K562 (cell line): ENCODE data around the gene IL10. TPM values are rescaled to one million over a fixed set of nuclear protein-coding genes. Genes with fewer than 3 reads are reported as not detected.

Experiments
- ATAC-seq: fragments of 200-7000 bp; cut with Tn5 transposase; 3 replicates; pipeline ENCODE4 v1.9.1; 2020; ENCODE audit warnings: moderate library complexity
- BruUV-seq: library from RNA; stranded (reverse); fragments of 400-500 nt; replicated peaks from 2 replicates; lab custom pipeline; 2021; lab: Mats Ljungman, UMichigan
- CTCF ChIA-PET: fragments of 300-600 bp; formaldehyde crosslinking; extraction: SDS; loops from one replicate; lab custom pipeline; 2021; ENCODE audit warnings: low intra/inter-chr PET ratio; lab: Yijun Ruan, JAX
- POLR2A ChIA-PET: fragments of 300-600, 350-650 bp; sonication (Branson Sonifier 250); formaldehyde crosslinking; extraction: SDS; loops from one replicate; lab custom pipeline; 2021; ENCODE audit warnings: antibody characterized with exemption, inconsistent platforms; lab: Yijun Ruan, JAX
- DNase-seq, 4 experiments: peaks; one replicate each; pipeline versions ENCODE4 v3.0.0 to v3.0.0-alpha.2; 2011 to 2018; ENCODE audit warnings: low spot score in 3 of 4, mixed read lengths in 3 of 4; ENCODE audit errors: extremely low read depth in 1 of 4
- FAIRE-seq: peaks from 2 replicates; lab custom pipeline; 2011; peaks lifted over from hg19 to GRCh38; lab: Jason Lieb, UNC
- H2AFZ ChIP-seq: 2 replicates; pipeline ENCODE4 v1.6.0; 2011; ENCODE audit warnings: low read depth, low read length, control low read depth, inconsistent platforms
- H3K27ac ChIP-seq: fragments of 200-600 bp; 3 replicates; pipeline ENCODE4 v1.8.0; 2011; ENCODE audit warnings: low read depth, mild to moderate bottlenecking, control low read depth, inconsistent platforms, low read length, moderate library complexity, mixed read lengths; ENCODE audit errors: extremely low read depth
- H3K27me3 ChIP-seq, 2 experiments: fragments of 300-600 bp in 1 of 2; 2 replicates in 1 of 2; 3 replicates in 1 of 2; pipeline versions ENCODE4 v1.6.0 to v1.8.0; 2011; ENCODE audit warnings: inconsistent platforms in 2 of 2, low read length in 2 of 2, mild to moderate bottlenecking in 1 of 2, mixed read lengths in 1 of 2, moderate library complexity in 1 of 2; ENCODE audit not compliant: control insufficient read depth in 2 of 2, insufficient read depth in 2 of 2
- H3K36me3 ChIP-seq: fragments of 300-600 bp; 3 replicates; pipeline ENCODE4 v1.8.0; 2011; ENCODE audit warnings: mild to moderate bottlenecking, low read length, inconsistent platforms; ENCODE audit not compliant: control insufficient read depth, insufficient read depth
- H3K4me1 ChIP-seq, 2 experiments: fragments of 200-600 bp in 1 of 2; replicated peaks in 1 of 2; 2 replicates in 1 of 2; 3 replicates in 1 of 2; pipeline versions ENCODE4 v1.5.1 to v1.8.0; 2011; ENCODE audit warnings: inconsistent platforms in 2 of 2, low read length in 2 of 2, mild to moderate bottlenecking in 1 of 2, mixed read lengths in 1 of 2, moderate library complexity in 1 of 2; ENCODE audit not compliant: control insufficient read depth in 2 of 2, insufficient read depth in 2 of 2
- H3K4me2 ChIP-seq: 2 replicates; pipeline ENCODE4 v1.6.1; 2011; ENCODE audit warnings: low read length, control low read depth, inconsistent platforms, mixed read lengths; ENCODE audit not compliant: insufficient read depth
- H3K4me3 ChIP-seq: fragments of 200-600 bp; sonication (generic), shearing (Covaris generic); 2 replicates; pipeline ENCODE4 v1.5.1; 2016; ENCODE audit warnings: control low read depth, inconsistent platforms
- H3K79me2 ChIP-seq: fragments of 200-600 bp; 3 replicates; pipeline ENCODE4 v1.8.0; 2011; ENCODE audit warnings: low read length, inconsistent platforms; ENCODE audit not compliant: control insufficient read depth, insufficient read depth
- H3K9ac ChIP-seq, 2 experiments: 2 replicates each; pipeline versions ENCODE4 v1.6.0 to v1.6.1; 2011; ENCODE audit warnings: low read depth in 2 of 2, low read length in 2 of 2, control low read depth in 1 of 2, inconsistent platforms in 1 of 2, mild to moderate bottlenecking in 1 of 2, mixed read lengths in 1 of 2; ENCODE audit not compliant: insufficient read depth in 1 of 2
- H3K9me1 ChIP-seq: one replicate; pipeline ENCODE4 v1.6.0; 2011; ENCODE audit warnings: inconsistent platforms, mild to moderate bottlenecking, low read length, moderate library complexity; ENCODE audit not compliant: control insufficient read depth, insufficient read depth
- H3K9me3 ChIP-seq: replicated peaks from 2 replicates; pipeline ENCODE4 v1.5.1; 2011; ENCODE audit warnings: low read depth, low read length, inconsistent platforms; ENCODE audit not compliant: control insufficient read depth, insufficient read depth
- H4K20me1 ChIP-seq: replicated peaks from 2 replicates; pipeline ENCODE4 v1.6.1; 2011; ENCODE audit warnings: low read length, inconsistent platforms, mixed read lengths; ENCODE audit not compliant: control insufficient read depth, insufficient read depth
- E2F3 ChIP-seq: fragments of 250-450 bp; sonication (Bioruptor Pico); IDR thresholded peaks from 2 replicates; pipeline ENCODE4 v1.4.0; 2020; ENCODE audit warnings: mild to moderate bottlenecking
- KAT8 ChIP-seq: fragments of 450-650 bp; IDR thresholded peaks from 2 replicates; pipeline ENCODE4 v1.6.1; 2016; ENCODE audit warnings: low read depth, mild to moderate bottlenecking
- KLF13 ChIP-seq: fragments of 450-650 bp; IDR thresholded peaks from 2 replicates; pipeline ENCODE4 v1.6.1; 2016; ENCODE audit warnings: missing genetic modification characterization, low read depth, mild to moderate bottlenecking, missing compliant biosample characterization, moderate library complexity, borderline replicate concordance
- ZNF316 ChIP-seq: fragments of 450-650 bp; IDR thresholded peaks from 2 replicates; pipeline ENCODE4 v1.6.1; 2016
- ZNF57 ChIP-seq: fragments of 450-650 bp; formaldehyde crosslinking; IDR thresholded peaks from 2 replicates; pipeline ENCODE4 v1.4.0; 2020; ENCODE audit warnings: mild to moderate bottlenecking, moderate library complexity
- WGBS: fragments of 100-300 bp; shearing (Covaris generic); methylation state at CpG from one replicate; pipeline ENCODE4 v1.1.6; 2016; ENCODE audit warnings: low coverage, mixed read lengths; ENCODE audit not compliant: insufficient coverage; ENCODE audit errors: missing lambda C conversion rate; 5-methylcytosine and 5-hydroxymethylcytosine counted together
- in situ Hi-C: fragments of 300-500 bp; cut with MboI; formaldehyde crosslinking; loops from 4 replicates; pipeline ENCODE4 v1.15.0; 2018; ENCODE audit warnings: inconsistent platforms, mixed read lengths
- intact Hi-C: fragments of 100-400 bp; cut with micrococcal nuclease; formaldehyde crosslinking; loops from 2 replicates; pipeline ENCODE4 v1.14.2; 2022
- polyA plus RNA-seq, 8 experiments: library from polyadenylated mRNA; depleted of rRNA in 4 of 8; stranded (reverse) in 5 of 8; unstranded in 3 of 8; fragments of >200 nt; fragmentation: Nextera tagmentation in 2 of 8; fragmentation: Illumina TruSeq in 1 of 8; extraction: Ambion mirVana in 2 of 8; extraction: Trizol in 1 of 8; gene quantifications; 2 replicates each; pipeline versions ENCODE4 v1.2.1 to v1.2.3, GENCODE V29; 2011 to 2014; ENCODE audit warnings: inconsistent platforms in 1 of 8, missing spikeins in 1 of 8
- total RNA-seq, 7 experiments: library from RNA; depleted of rRNA in 6 of 7; stranded (reverse); fragments of >200 nt in 6 of 7; fragmentation: Illumina TruSeq in 2 of 7; extraction: Trizol in 2 of 7; gene quantifications; 2 replicates each; pipeline versions ENCODE4 v1.2.1 to v1.2.3, GENCODE V29; 2011 to 2021; ENCODE audit warnings: low replicate concordance in 1 of 7
- TF ChIP-seq, protein P1 (sequence below), 3 experiments: fragments of 200-800 bp in 1 of 3; sonication (Bioruptor generic) in 1 of 3; sonication (generic) in 1 of 3; formaldehyde crosslinking in 1 of 3; IDR thresholded peaks; 2 replicates each; pipeline versions ENCODE4 v1.6.1 to v1.8.0; 2016 to 2022; ENCODE audit warnings: mild to moderate bottlenecking in 2 of 3, missing compliant biosample characterization in 2 of 3, missing genetic modification characterization in 2 of 3, missing genetic modification reagents in 1 of 3

Gene IL10
- total and polyA plus RNA-seq, 9 of the 15 experiments (the other 6 are each of a cell fraction or from before 2014, with no cell fraction given): 0.29 TPM; not detected in 8

DNA sequence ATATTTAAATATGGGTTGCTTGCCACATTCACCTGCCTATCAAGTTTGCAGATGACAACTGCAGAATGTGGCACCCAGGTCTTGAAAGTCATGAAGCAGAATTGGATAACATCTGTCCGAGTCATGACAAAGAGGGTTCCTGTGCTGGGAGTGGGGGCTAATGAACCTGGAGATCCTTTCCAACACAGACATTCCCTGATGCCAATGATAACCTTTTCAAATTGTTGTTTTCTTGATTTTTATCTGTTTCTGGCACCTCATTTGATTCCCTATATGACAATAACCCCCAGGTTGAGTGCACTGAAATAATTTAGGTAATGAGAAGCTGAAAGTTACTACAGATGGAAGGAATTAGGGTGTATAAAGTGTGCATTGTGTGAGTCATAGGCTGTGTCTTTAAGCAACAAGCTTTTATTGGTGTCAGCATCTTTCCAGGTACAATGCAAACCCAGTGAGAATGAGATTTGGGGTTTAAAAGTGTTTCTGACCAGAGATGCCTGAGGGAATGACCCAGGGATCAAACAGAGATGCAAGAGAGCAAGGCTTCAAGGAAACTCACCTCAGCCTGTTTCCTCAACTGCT lies 32.0 kb upstream of the IL10 start:
- Histone ChIP-seq H3K79me2 (no peaks in the 10 kb centered on the region), H2AFZ (no peak overlapping the region), H3K4me1 (no peaks in the 10 kb centered on the region; a peak in 1 of 5 replicates), H3K4me2 (no peak overlapping the region), H3K27ac (no peak overlapping the region), H3K9ac (no peak overlapping the region), H3K36me3 (no peaks in the 10 kb centered on the region), H3K9me1 (peaks cover 3% of the 10 kb centered on the region), H4K20me1 (no peaks in the 10 kb centered on the region), H3K9me3 (no peaks in the 10 kb centered on the region), H3K27me3 (peaks cover 13 to 23% of the 10 kb centered on the region in 2 experiments), H3K4me3 (no peak overlapping the region)
- FAIRE-seq: no peak
- in situ Hi-C loops (loop anchor here (5.0 kb wide), 1 partner anchor 67 kb away; no protein-coding TSS in a partner anchor), intact Hi-C loops (loop anchor here (10.0 kb wide), 1 partner anchor 309 kb away; no protein-coding TSS in a partner anchor)
- 4% methylated on average over 1 of the region's 1 CpG for WGBS
- no peak for DNase-seq
- POLR2A ChIA-PET: interaction anchor here (0.6 to 1.1 kb wide), 4 partner anchors 13 to 861 kb away, joined by 3 read pairs; partner anchors contain the start of gene SLC26A9
- TF ChIP-seq ZNF316 (peak; percentile 29; the same call in 1 of the 2 replicates), ZNF57 (CRISPR knock-in tag) (no peak), E2F3 (CRISPR knock-in tag) (no peak), KAT8 (no peak), KLF13 (no peak)
- TF ChIP-seq, protein P1, sequence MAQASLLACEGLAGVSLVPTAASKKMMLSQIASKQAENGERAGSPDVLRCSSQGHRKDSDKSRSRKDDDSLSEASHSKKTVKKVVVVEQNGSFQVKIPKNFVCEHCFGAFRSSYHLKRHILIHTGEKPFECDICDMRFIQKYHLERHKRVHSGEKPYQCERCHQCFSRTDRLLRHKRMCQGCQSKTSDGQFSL (CRISPR knock-in tag; IDR thresholded peaks at IDR 0.05): no peak
- TF ChIP-seq, protein P1 (tag; IDR thresholded peaks at IDR 0.05): no peak
- ATAC-seq: no peak
- CTCF ChIA-PET: no interaction called here
- no TSS peak for BruUV-seq
